ENCODE data around the gene DNAJC2. TPM values are rescaled to one million over a fixed set of nuclear protein-coding genes. Genes with fewer than 3 reads are reported as not detected.

DNAJC2 gene
- total RNA-seq (2022) (33.3 and 33.8 TPM in 2 replicates), Bru-seq, nascent RNA (percentile 84 among the genes with signal in this experiment), BruChase-seq, experiment 1, labeled RNA remaining after a 6-hour chase (percentile 88 among the genes with signal in this experiment), BruChase-seq, experiment 2, labeled RNA remaining after a 2-hour chase (percentile 72 among the genes with signal in this experiment)
- long read RNA-seq, transcript DNAJC2-203 (17 exons, 2,167 nt): major isoform, 32 of 40 reads
- long read RNA-seq, partial matches to known transcripts: 3 of 40 reads
- long read RNA-seq, other reads (novel, unspliced or antisense): 5 of 40 reads

- H3K4me1 Mint-ChIP-seq (ENCODE audit: low read depth, unreplicated experiment): peaks cover 18% of the 10 kb centered on the region
- DNase-seq: peak; percentile 76
- CTCF ChIA-PET: no interaction called here
- intact Hi-C loops (cut with micrococcal nuclease; ENCODE audit: unreplicated experiment): no loop called here
- no TSS peak for BruUV-seq (replicated peaks)
- H3K27me3 Mint-ChIP-seq (ENCODE audit: unreplicated experiment): no peaks in the 10 kb centered on the region
- peak within 1 kb of the TSS; percentile 97 for H3K4me3 Mint-ChIP-seq (ENCODE audit: low read depth, unreplicated experiment)
- H3K36me3 Mint-ChIP-seq (ENCODE audit: insufficient read depth, unreplicated experiment): peaks cover 43% of the 10 kb centered on the region
- H3K27ac Mint-ChIP-seq (ENCODE audit: unreplicated experiment): peak within 1 kb of the TSS; percentile 98
- H3K9me3 Mint-ChIP-seq (ENCODE audit: low read depth, unreplicated experiment): no peaks in the 10 kb centered on the region
- TF ChIP-seq CTCF (IDR thresholded peaks at IDR 0.05; ENCODE audit: unreplicated experiment): no peak
Measured at GRCh38 chr7:103344453-103345149, at the start of gene DNAJC2. Gene DNAJC2, minus strand, starts transcription at chr7:103344767. Its CDS starts 145 bp downstream, at chr7:103344622.

- Mint-ChIP-seq H3K4me1 (ENCODE audit: low read depth, unreplicated experiment) (no peaks in the 10 kb centered on the region), H3K27ac (ENCODE audit: unreplicated experiment) (no peak overlapping the region), H3K9me3 (ENCODE audit: low read depth, unreplicated experiment) (no peaks in the 10 kb centered on the region), H3K4me3 (ENCODE audit: low read depth, unreplicated experiment) (no peak overlapping the region), H3K27me3 (ENCODE audit: unreplicated experiment) (no peaks in the 10 kb centered on the region), H3K36me3 (ENCODE audit: insufficient read depth, unreplicated experiment) (no peaks in the 10 kb centered on the region)
- no peak for DNase-seq
- CTCF ChIA-PET: interaction anchor here (0.6 kb wide), 1 partner anchor 28 kb away, joined by 3 read pairs; no protein-coding TSS in a partner anchor
- TF ChIP-seq CTCF (IDR thresholded peaks at IDR 0.05; ENCODE audit: unreplicated experiment): no peak
- intact Hi-C loops (cut with micrococcal nuclease; ENCODE audit: unreplicated experiment): no loop called here
- no TSS peak for BruUV-seq (replicated peaks)
Measured at GRCh38 chr7:103391976-103392375, 47.4 kb upstream of the DNAJC2 start.

GRCh38 chr7:103391150-103391549, 46.6 kb upstream of the DNAJC2 start:
- DNase-seq: no peak
- no peak for TF ChIP-seq CTCF (IDR thresholded peaks at IDR 0.05; ENCODE audit: unreplicated experiment)
- H3K4me1 Mint-ChIP-seq (ENCODE audit: low read depth, unreplicated experiment): no peaks in the 10 kb centered on the region
- no peak overlapping the region for H3K4me3 Mint-ChIP-seq (ENCODE audit: low read depth, unreplicated experiment)
- CTCF ChIA-PET: interaction anchor here (0.6 kb wide), 1 partner anchor 37 kb away, joined by 3 read pairs; no protein-coding TSS in a partner anchor
- BruUV-seq (replicated peaks): no TSS peak
- no peaks in the 10 kb centered on the region for H3K9me3 Mint-ChIP-seq (ENCODE audit: low read depth, unreplicated experiment)
- H3K27ac Mint-ChIP-seq (ENCODE audit: unreplicated experiment): no peak overlapping the region
- H3K36me3 Mint-ChIP-seq (ENCODE audit: insufficient read depth, unreplicated experiment): no peaks in the 10 kb centered on the region
- intact Hi-C loops (cut with micrococcal nuclease; ENCODE audit: unreplicated experiment): no loop called here
- no peaks in the 10 kb centered on the region for H3K27me3 Mint-ChIP-seq (ENCODE audit: unreplicated experiment)

GRCh38 chr7:103389263-103389662, 44.7 kb upstream of the DNAJC2 start:
- intact Hi-C loops (cut with micrococcal nuclease; ENCODE audit: unreplicated experiment): no loop called here
- CTCF ChIA-PET: no interaction called here
- H3K27ac Mint-ChIP-seq (ENCODE audit: unreplicated experiment): no peak overlapping the region
- no TSS peak for BruUV-seq (replicated peaks)
- H3K36me3 Mint-ChIP-seq (ENCODE audit: insufficient read depth, unreplicated experiment): no peaks in the 10 kb centered on the region
- DNase-seq: no peak
- H3K27me3 Mint-ChIP-seq (ENCODE audit: unreplicated experiment): no peaks in the 10 kb centered on the region
- H3K9me3 Mint-ChIP-seq (ENCODE audit: low read depth, unreplicated experiment): no peaks in the 10 kb centered on the region
- TF ChIP-seq CTCF (IDR thresholded peaks at IDR 0.05; ENCODE audit: unreplicated experiment): no peak
- H3K4me1 Mint-ChIP-seq (ENCODE audit: low read depth, unreplicated experiment): no peaks in the 10 kb centered on the region
- no peak overlapping the region for H3K4me3 Mint-ChIP-seq (ENCODE audit: low read depth, unreplicated experiment)
